Ovary (tissue), 3 donors: ENCODE results near the gene KIF6.

Experiments
- POLR2A ChIP-seq: fragments of 450-650 bp; IDR thresholded peaks from one replicate; pipeline ENCODE4 v1.6.1; 2017; ENCODE audit warnings: antibody characterized with exemption, mild to moderate bottlenecking, moderate library complexity
- TF ChIP-seq, protein P1 (sequence below), 3 donors: fragments of 450-650 bp in 2 of 3; fragments of 200-600 bp in 1 of 3; IDR thresholded peaks; one replicate each; pipeline versions ENCODE4 v1.5.1 to v1.8.0; 2016 to 2022; ENCODE audit warnings: antibody characterized with exemption in 3 of 3, mild to moderate bottlenecking in 1 of 3
- donor health status: DM: no; HTN: no; CAD: no.

DNA sequence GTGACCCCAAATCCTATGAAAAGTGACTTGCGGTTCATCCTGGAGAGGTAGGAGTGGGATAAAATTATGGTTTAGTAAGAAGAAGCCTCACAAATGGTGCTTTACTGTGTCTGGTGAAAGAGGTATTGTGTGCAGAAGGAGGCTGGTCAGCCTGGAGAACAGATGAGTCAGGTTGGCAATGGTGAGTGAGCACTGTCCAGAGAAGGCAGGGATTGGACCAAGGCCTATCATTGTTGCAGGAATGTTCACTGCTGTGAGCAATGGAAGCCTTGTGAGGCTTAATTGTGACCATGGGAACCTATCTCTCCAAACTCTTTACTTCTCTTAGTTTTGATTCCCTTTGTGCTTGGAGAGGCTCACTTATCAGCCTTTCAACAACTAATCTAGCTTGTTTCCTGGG, 313.7 kb downstream of the KIF6 start:
- TF ChIP-seq, protein P1, sequence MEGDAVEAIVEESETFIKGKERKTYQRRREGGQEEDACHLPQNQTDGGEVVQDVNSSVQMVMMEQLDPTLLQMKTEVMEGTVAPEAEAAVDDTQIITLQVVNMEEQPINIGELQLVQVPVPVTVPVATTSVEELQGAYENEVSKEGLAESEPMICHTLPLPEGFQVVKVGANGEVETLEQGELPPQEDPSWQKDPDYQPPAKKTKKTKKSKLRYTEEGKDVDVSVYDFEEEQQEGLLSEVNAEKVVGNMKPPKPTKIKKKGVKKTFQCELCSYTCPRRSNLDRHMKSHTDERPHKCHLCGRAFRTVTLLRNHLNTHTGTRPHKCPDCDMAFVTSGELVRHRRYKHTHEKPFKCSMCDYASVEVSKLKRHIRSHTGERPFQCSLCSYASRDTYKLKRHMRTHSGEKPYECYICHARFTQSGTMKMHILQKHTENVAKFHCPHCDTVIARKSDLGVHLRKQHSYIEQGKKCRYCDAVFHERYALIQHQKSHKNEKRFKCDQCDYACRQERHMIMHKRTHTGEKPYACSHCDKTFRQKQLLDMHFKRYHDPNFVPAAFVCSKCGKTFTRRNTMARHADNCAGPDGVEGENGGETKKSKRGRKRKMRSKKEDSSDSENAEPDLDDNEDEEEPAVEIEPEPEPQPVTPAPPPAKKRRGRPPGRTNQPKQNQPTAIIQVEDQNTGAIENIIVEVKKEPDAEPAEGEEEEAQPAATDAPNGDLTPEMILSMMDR (IDR thresholded peaks at IDR 0.05) = no peak
- TF ChIP-seq POLR2A = no peak
